Epithelial cell of proximal tubule (primary cell): ENCODE measurements around the gene TP73. TPM values are rescaled to one million over a fixed set of nuclear protein-coding genes. Genes with fewer than 3 reads are reported as not detected.
A peak's percentile ranks its signal among the peaks of the same experiment; 100 is the strongest.

Experiments used
- DNase-seq: peaks from one replicate; pipeline ENCODE4 v3.0.0-alpha.2; 2011; ENCODE audit warnings: low read depth
- H3K4me3 ChIP-seq: 2 replicates; pipeline ENCODE4 v1.5.1; 2011; ENCODE audit warnings: low read depth, mild to moderate bottlenecking, low read length
- total RNA-seq: library from RNA; depleted of rRNA; stranded (reverse); fragments of >200 nt; gene quantifications from 2 replicates; pipeline ENCODE4 v1.2.3, GENCODE V29; 2015
- TF ChIP-seq, protein P1 (sequence below): conservative IDR thresholded peaks from 2 replicates; pipeline ENCODE4 v1.5.1; 2012; ENCODE audit warnings: low read depth, mild to moderate bottlenecking, low read length

Gene TP73
- total RNA-seq, 1 donor from 2014 or later = not detected

DNA sequence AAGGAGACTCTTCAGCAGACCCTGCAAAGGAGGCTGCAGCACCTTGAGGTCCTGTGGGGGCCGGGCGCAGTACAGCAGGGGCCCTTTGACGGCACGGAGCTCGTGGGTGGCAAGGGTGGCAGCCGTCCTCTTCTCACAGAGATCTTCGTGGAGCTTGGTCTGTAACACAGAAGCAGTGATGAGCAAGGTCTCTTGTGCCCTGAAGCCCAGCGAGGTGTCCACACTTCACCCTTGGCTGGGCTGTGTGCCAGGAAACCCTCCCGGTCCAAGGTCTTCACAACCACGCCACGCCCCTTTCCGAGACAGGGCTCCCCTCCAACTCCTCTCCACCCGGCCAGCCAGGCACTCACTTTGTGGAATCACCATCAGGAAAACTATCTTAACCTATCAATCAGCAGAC, 132.7 kb downstream of the TP73 start:
- TF ChIP-seq, protein P1, sequence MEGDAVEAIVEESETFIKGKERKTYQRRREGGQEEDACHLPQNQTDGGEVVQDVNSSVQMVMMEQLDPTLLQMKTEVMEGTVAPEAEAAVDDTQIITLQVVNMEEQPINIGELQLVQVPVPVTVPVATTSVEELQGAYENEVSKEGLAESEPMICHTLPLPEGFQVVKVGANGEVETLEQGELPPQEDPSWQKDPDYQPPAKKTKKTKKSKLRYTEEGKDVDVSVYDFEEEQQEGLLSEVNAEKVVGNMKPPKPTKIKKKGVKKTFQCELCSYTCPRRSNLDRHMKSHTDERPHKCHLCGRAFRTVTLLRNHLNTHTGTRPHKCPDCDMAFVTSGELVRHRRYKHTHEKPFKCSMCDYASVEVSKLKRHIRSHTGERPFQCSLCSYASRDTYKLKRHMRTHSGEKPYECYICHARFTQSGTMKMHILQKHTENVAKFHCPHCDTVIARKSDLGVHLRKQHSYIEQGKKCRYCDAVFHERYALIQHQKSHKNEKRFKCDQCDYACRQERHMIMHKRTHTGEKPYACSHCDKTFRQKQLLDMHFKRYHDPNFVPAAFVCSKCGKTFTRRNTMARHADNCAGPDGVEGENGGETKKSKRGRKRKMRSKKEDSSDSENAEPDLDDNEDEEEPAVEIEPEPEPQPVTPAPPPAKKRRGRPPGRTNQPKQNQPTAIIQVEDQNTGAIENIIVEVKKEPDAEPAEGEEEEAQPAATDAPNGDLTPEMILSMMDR = no peak

DNA sequence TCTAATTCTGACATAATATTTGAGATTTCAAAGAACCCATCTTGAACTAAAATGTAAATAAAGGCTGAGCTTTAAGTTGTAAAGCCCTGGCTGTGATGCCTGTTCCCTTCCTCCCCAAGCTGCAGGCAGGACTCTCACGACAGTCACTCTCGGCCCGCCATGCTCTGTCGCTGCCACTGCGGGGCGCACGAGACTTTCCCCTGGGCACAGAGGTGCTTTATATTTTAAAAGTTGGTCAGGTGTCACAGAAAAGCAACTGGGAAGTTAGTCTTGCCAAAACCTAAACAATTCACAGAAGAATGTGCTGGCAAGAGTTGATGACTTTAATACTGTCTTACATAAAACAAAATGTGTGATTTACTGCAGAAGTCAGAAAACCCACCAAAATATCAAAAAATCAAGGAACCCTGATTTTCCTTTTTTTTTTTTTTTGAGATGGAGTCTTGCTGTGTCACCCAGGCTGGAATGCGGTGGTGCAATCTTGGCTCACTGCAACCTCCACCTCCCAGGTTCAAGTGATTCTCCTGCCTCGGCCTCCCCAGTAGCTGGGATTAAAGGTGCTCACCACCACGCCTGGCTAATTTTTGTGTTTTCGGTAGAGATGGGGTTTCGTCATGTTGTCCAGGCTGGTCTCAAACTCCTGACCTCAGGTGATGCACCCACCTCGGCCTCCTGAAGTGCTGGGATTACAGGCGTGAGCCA, 133.3 kb downstream of the TP73 start:
- TF ChIP-seq, protein P1 = peak; percentile 66
- H3K4me3 ChIP-seq = no peak overlapping the region
- DNase-seq = no peak

More for the DNA sequence above, 132.7 kb downstream of the TP73 start:
- no peak for DNase-seq
- no peak overlapping the region for H3K4me3 ChIP-seq

Other genes starting within 250 kb of the TP73 start
- gene ARHGEF16, start 197.9 kb upstream of the TP73 start, total RNA-seq = 27.1 and 36.6 TPM in 2 replicates
- gene MEGF6, start 41.0 kb upstream of the TP73 start, total RNA-seq = 5.1 and 33.3 TPM in 2 replicates
- 8.1 and 12.4 TPM in 2 replicates for gene TPRG1L, start 27.5 kb upstream of the TP73 start, total RNA-seq
- gene WRAP73, start 2.4 kb upstream of the TP73 start, total RNA-seq = 17.0 and 26.3 TPM in 2 replicates
- not detected in 2 replicates for gene CCDC27, start 99.9 kb downstream of the TP73 start, total RNA-seq
- 3.6 TPM in 1 of 2 replicates, not detected in the other for gene SMIM1, start 120.2 kb downstream of the TP73 start, total RNA-seq
- 36.4 and 38.9 TPM in 2 replicates for gene LRRC47, start 144.0 kb downstream of the TP73 start, total RNA-seq
- 18.3 and 18.4 TPM in 2 replicates for gene CEP104, start 204.7 kb downstream of the TP73 start, total RNA-seq
- gene DFFB, start 205.0 kb downstream of the TP73 start, total RNA-seq = 6.1 and 6.2 TPM in 2 replicates
- 21.9 and 38.2 TPM in 2 replicates for gene C1orf174, start 247.8 kb downstream of the TP73 start, total RNA-seq